ENCODE results near the gene MEGF8.

MEGF8 gene

GRCh38 chr19:42420055-42420544, 94.7 kb downstream of the MEGF8 start:
- peak; percentile 39 for DNase-seq (ENCODE audit: low read depth)

GRCh38 chr19:42421101-42421500, 95.7 kb downstream of the MEGF8 start:
- no peak for DNase-seq (ENCODE audit: low read depth)

- no peak for DNase-seq (ENCODE audit: low read depth)
Measured at GRCh38 chr19:42421591-42422031, 96.2 kb downstream of the MEGF8 start.

GRCh38 chr19:42422092-42422900, 96.9 kb downstream of the MEGF8 start:
- DNase-seq (ENCODE audit: low read depth) = no peak

- peak; percentile 53 for DNase-seq (ENCODE audit: low read depth)
Measured at GRCh38 chr19:42422901-42423461, 97.5 kb downstream of the MEGF8 start.

- peak; percentile 48 for DNase-seq (ENCODE audit: low read depth)
Measured at GRCh38 chr19:42423462-42424344, 98.3 kb downstream of the MEGF8 start.

- no peak for DNase-seq (ENCODE audit: low read depth)
Measured at GRCh38 chr19:42424345-42424707, 98.9 kb downstream of the MEGF8 start.

- DNase-seq (ENCODE audit: low read depth) = no peak
Measured at GRCh38 chr19:42424712-42425131, 99.3 kb downstream of the MEGF8 start.

GRCh38 chr19:42426643-42427042, 101.2 kb downstream of the MEGF8 start:
- DNase-seq (ENCODE audit: low read depth) = no peak

GRCh38 chr19:42427313-42427712, 101.9 kb downstream of the MEGF8 start, which contains the start of gene LIPE:
Gene LIPE, minus strand, starts transcription at chr19:42427388. Its CDS starts 239 bp downstream, at chr19:42427149.
- DNase-seq (ENCODE audit: low read depth) = no peak

Data from CMK (cell line).